Renal cortical epithelial cell (primary cell): ENCODE measurements around the gene TMEM184A. TPM values are rescaled to one million over a fixed set of nuclear protein-coding genes. Genes with fewer than 3 reads are reported as not detected.

Experiments used
- DNase-seq: peaks from one replicate; pipeline ENCODE4 v3.0.0-alpha.2; 2011; ENCODE audit warnings: low read depth
- total RNA-seq: library from RNA; depleted of rRNA; stranded (reverse); fragments of >200 nt; gene quantifications from 2 replicates; pipeline ENCODE4 v1.2.3, GENCODE V29; 2014

The TMEM184A gene
- total RNA-seq, 1 donor from 2014 or later, result 4.3 TPM

- DNase-seq, result peak; percentile 90
Observed at GRCh38 chr7:1567896-1568510, 12.0 kb upstream of the TMEM184A start.

GRCh38 chr7:1567049-1567771 lies 11.2 kb upstream of the TMEM184A start:
- peak; percentile 95 for DNase-seq

- DNase-seq, result no peak
Observed at GRCh38 chr7:1566687-1567048, 10.7 kb upstream of the TMEM184A start.

GRCh38 chr7:1564603-1565022 lies 8.6 kb upstream of the TMEM184A start:
- DNase-seq, result no peak

- DNase-seq, result no peak
Observed at GRCh38 chr7:1563981-1564602, 8.1 kb upstream of the TMEM184A start.

GRCh38 chr7:1562597-1563051 lies 6.6 kb upstream of the TMEM184A start:
- DNase-seq, result no peak

- no peak for DNase-seq
Observed at GRCh38 chr7:1562116-1562515, 6.1 kb upstream of the TMEM184A start.

- no peak for DNase-seq
Observed at GRCh38 chr7:1561036-1561940, 5.3 kb upstream of the TMEM184A start.

GRCh38 chr7:1560620-1561031 lies 4.6 kb upstream of the TMEM184A start:
- no peak for DNase-seq

GRCh38 chr7:1559626-1560590 lies 3.9 kb upstream of the TMEM184A start:
- DNase-seq, result no peak

GRCh38 chr7:1558841-1559625 lies 3.0 kb upstream of the TMEM184A start:
- DNase-seq, result no peak

- DNase-seq, result no peak
Observed at GRCh38 chr7:1558181-1558811, 2.3 kb upstream of the TMEM184A start.

GRCh38 chr7:1557771-1558170 lies 1.8 kb upstream of the TMEM184A start:
- DNase-seq, result no peak

- no peak for DNase-seq
Observed at GRCh38 chr7:1557006-1557405, 1.0 kb upstream of the TMEM184A start.

GRCh38 chr7:1555046-1555812 lies 776 bp downstream of the TMEM184A start:
- DNase-seq, result peak; percentile 86

- DNase-seq, result no peak
Observed at GRCh38 chr7:1554333-1555045, 1.5 kb downstream of the TMEM184A start.

- DNase-seq, result no peak
Observed at GRCh38 chr7:1553512-1554210, 2.3 kb downstream of the TMEM184A start.
